Osteocyte (in vitro differentiated cells): ENCODE data around the gene FBH1. TPM values are rescaled to one million over a fixed set of nuclear protein-coding genes. Genes with fewer than 3 reads are reported as not detected.
"Not testable (repeated sequence)": the region's sequence is repeated elsewhere in the genome, so short reads cannot be mapped to it uniquely, and the experiment has no call there.

Experiments used
- DNase-seq: peaks from one replicate; pipeline ENCODE4 v3.0.0; 2021; ENCODE audit warnings: mixed read lengths; ENCODE audit not compliant: unreplicated experiment; ENCODE audit errors: extremely low spot score
- H3K27ac Mint-ChIP-seq: one replicate; pipeline ENCODE4 v1.8.0; 2021; ENCODE audit warnings: mild to moderate bottlenecking, mixed read lengths; ENCODE audit not compliant: unreplicated experiment
- H3K27me3 Mint-ChIP-seq: one replicate; pipeline ENCODE4 v1.8.0; 2021; ENCODE audit warnings: mixed read lengths; ENCODE audit not compliant: unreplicated experiment
- H3K36me3 Mint-ChIP-seq: one replicate; pipeline ENCODE4 v1.8.0; 2021; ENCODE audit warnings: mixed read lengths; ENCODE audit not compliant: unreplicated experiment
- H3K4me1 Mint-ChIP-seq: one replicate; pipeline ENCODE4 v1.8.0; 2021; ENCODE audit warnings: mixed read lengths; ENCODE audit not compliant: unreplicated experiment
- H3K4me3 Mint-ChIP-seq: one replicate; pipeline ENCODE4 v1.8.0; 2021; ENCODE audit warnings: mild to moderate bottlenecking, moderate library complexity, mixed read lengths; ENCODE audit not compliant: unreplicated experiment
- H3K9me3 Mint-ChIP-seq: one replicate; pipeline ENCODE4 v1.8.0; 2021; ENCODE audit warnings: mixed read lengths; ENCODE audit not compliant: unreplicated experiment
- CTCF ChIP-seq: fragments of 200-600 bp; sonication (generic); IDR thresholded peaks from 2 replicates; pipeline ENCODE4 v1.5.0; 2021; ENCODE audit warnings: antibody characterized with exemption, mild to moderate bottlenecking, moderate library complexity
- total RNA-seq: library from RNA; stranded (reverse); gene quantifications from 2 replicates; pipeline ENCODE4 v1.2.1, GENCODE V29; 2021

Gene FBH1
- total RNA-seq, 1 donor from 2014 or later: 86.1 TPM

GRCh38 chr10:5902511-5903274, 12.7 kb downstream of the FBH1 start:
- no peaks in the 10 kb centered on the region for H3K27me3 Mint-ChIP-seq
- no peak for TF ChIP-seq CTCF
- no peaks in the 10 kb centered on the region for H3K4me1 Mint-ChIP-seq
- H3K27ac Mint-ChIP-seq: no peak overlapping the region
- no peak for DNase-seq
- H3K4me3 Mint-ChIP-seq: no peak overlapping the region
- peaks cover 33% of the 10 kb centered on the region for H3K36me3 Mint-ChIP-seq
- peaks cover 5% of the 10 kb centered on the region for H3K9me3 Mint-ChIP-seq

DNA sequence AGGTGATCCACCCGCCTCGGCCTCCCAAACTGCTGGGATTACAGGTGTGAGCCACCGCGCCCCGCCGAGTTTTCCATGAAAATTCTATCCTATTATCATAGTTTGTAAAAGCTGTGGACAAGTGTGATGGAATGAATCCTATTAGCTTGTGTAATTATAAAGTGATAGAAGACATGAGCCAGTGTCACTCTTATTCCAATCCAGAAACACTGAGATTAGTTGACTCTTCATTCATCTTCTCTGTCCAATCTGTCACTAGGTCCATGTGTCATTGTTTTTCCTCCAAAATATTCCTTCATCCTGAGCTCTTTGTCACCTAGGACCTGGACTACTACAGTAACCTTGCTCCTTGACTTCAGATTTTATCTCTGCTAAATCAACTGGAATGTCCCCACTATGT, 13.5 kb downstream of the FBH1 start:
- Mint-ChIP-seq H3K4me1 (no peaks in the 10 kb centered on the region), H3K4me3 (no peak overlapping the region), H3K36me3 (peaks cover 31% of the 10 kb centered on the region), H3K9me3 (no peaks in the 10 kb centered on the region), H3K27me3 (no peaks in the 10 kb centered on the region), H3K27ac (no peak overlapping the region)
- TF ChIP-seq CTCF: no peak
- DNase-seq: no peak

GRCh38 chr10:5904227-5904626, 14.2 kb downstream of the FBH1 start:
- Mint-ChIP-seq H3K9me3 (no peaks in the 10 kb centered on the region), H3K27ac (no peak overlapping the region), H3K4me3 (no peak overlapping the region), H3K27me3 (no peaks in the 10 kb centered on the region), H3K4me1 (no peaks in the 10 kb centered on the region), H3K36me3 (peaks cover 38% of the 10 kb centered on the region)
- no peak for DNase-seq
- no peak for TF ChIP-seq CTCF

- no peaks in the 10 kb centered on the region for H3K4me1 Mint-ChIP-seq
- no peak for DNase-seq
- H3K4me3 Mint-ChIP-seq: no peak overlapping the region
- H3K36me3 Mint-ChIP-seq: peaks cover 50% of the 10 kb centered on the region
- H3K27me3 Mint-ChIP-seq: no peaks in the 10 kb centered on the region
- no peak for TF ChIP-seq CTCF
- H3K27ac Mint-ChIP-seq: no peak overlapping the region
- no peaks in the 10 kb centered on the region for H3K9me3 Mint-ChIP-seq
These were observed 15.9 kb downstream of the FBH1 start for GRCh38 chr10:5905854-5906507.

- Mint-ChIP-seq H3K4me3 (no peak overlapping the region), H3K27ac (no peak overlapping the region), H3K9me3 (no peaks in the 10 kb centered on the region), H3K4me1 (no peaks in the 10 kb centered on the region), H3K36me3 (peaks cover 54% of the 10 kb centered on the region), H3K27me3 (no peaks in the 10 kb centered on the region)
- no peak for DNase-seq
- TF ChIP-seq CTCF: no peak
These were observed 16.6 kb downstream of the FBH1 start for GRCh38 chr10:5906651-5907050.

DNA sequence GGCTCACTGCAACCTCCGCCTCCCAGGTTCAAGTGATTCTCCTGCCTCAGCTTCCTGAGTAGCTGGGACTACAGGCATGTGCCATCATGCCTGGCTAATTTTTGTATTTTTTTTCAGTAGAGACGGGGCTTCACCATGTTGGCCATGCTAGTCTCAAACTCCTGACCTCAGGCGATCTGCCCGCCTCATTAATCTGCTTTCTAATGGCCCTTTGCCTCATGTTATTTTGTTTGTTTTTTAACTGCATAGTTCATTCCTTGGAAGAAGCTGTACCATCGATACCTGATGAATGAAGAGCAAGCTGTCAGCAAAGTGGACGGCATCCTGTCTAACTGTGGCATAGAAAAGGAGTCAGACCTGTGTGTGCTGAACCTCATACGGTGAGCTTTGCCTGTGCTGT, 18.6 kb downstream of the FBH1 start:
- not testable (repeated sequence) for H3K4me3 Mint-ChIP-seq, H3K27me3 Mint-ChIP-seq, H3K27ac Mint-ChIP-seq, H3K4me1 Mint-ChIP-seq, H3K9me3 Mint-ChIP-seq, DNase-seq
- H3K36me3 Mint-ChIP-seq: peaks cover 62% of the 10 kb centered on the region
